K562 (cell line): ENCODE data around the gene SLC26A1. TPM values are rescaled to one million over a fixed set of nuclear protein-coding genes. Genes with fewer than 3 reads are reported as not detected.

Experiments
- ATAC-seq: fragments of 200-7000 bp; cut with Tn5 transposase; 3 replicates; pipeline ENCODE4 v1.9.1; 2020; ENCODE audit warnings: moderate library complexity
- BruUV-seq: library from RNA; stranded (reverse); fragments of 400-500 nt; replicated peaks from 2 replicates; lab custom pipeline; 2021; lab: Mats Ljungman, UMichigan
- CTCF ChIA-PET: fragments of 300-600 bp; formaldehyde crosslinking; extraction: SDS; loops from one replicate; lab custom pipeline; 2021; ENCODE audit warnings: low intra/inter-chr PET ratio; lab: Yijun Ruan, JAX
- POLR2A ChIA-PET: fragments of 300-600, 350-650 bp; sonication (Branson Sonifier 250); formaldehyde crosslinking; extraction: SDS; loops from one replicate; lab custom pipeline; 2021; ENCODE audit warnings: antibody characterized with exemption, inconsistent platforms; lab: Yijun Ruan, JAX
- DNase-seq, 4 experiments: peaks; one replicate each; pipeline versions ENCODE4 v3.0.0 to v3.0.0-alpha.2; 2011 to 2018; ENCODE audit warnings: low spot score in 3 of 4, mixed read lengths in 3 of 4; ENCODE audit errors: extremely low read depth in 1 of 4
- FAIRE-seq: peaks from 2 replicates; lab custom pipeline; 2011; peaks lifted over from hg19 to GRCh38; lab: Jason Lieb, UNC
- H2AFZ ChIP-seq: 2 replicates; pipeline ENCODE4 v1.6.0; 2011; ENCODE audit warnings: low read depth, low read length, control low read depth, inconsistent platforms
- H3K27ac ChIP-seq: fragments of 200-600 bp; 3 replicates; pipeline ENCODE4 v1.8.0; 2011; ENCODE audit warnings: low read depth, mild to moderate bottlenecking, control low read depth, inconsistent platforms, low read length, moderate library complexity, mixed read lengths; ENCODE audit errors: extremely low read depth
- H3K27me3 ChIP-seq, 2 experiments: fragments of 300-600 bp in 1 of 2; 2 replicates in 1 of 2; 3 replicates in 1 of 2; pipeline versions ENCODE4 v1.6.0 to v1.8.0; 2011; ENCODE audit warnings: inconsistent platforms in 2 of 2, low read length in 2 of 2, mild to moderate bottlenecking in 1 of 2, mixed read lengths in 1 of 2, moderate library complexity in 1 of 2; ENCODE audit not compliant: control insufficient read depth in 2 of 2, insufficient read depth in 2 of 2
- H3K36me3 ChIP-seq: fragments of 300-600 bp; 3 replicates; pipeline ENCODE4 v1.8.0; 2011; ENCODE audit warnings: mild to moderate bottlenecking, low read length, inconsistent platforms; ENCODE audit not compliant: control insufficient read depth, insufficient read depth
- H3K4me1 ChIP-seq, 2 experiments: fragments of 200-600 bp in 1 of 2; replicated peaks in 1 of 2; 2 replicates in 1 of 2; 3 replicates in 1 of 2; pipeline versions ENCODE4 v1.5.1 to v1.8.0; 2011; ENCODE audit warnings: inconsistent platforms in 2 of 2, low read length in 2 of 2, mild to moderate bottlenecking in 1 of 2, mixed read lengths in 1 of 2, moderate library complexity in 1 of 2; ENCODE audit not compliant: control insufficient read depth in 2 of 2, insufficient read depth in 2 of 2
- H3K4me2 ChIP-seq: 2 replicates; pipeline ENCODE4 v1.6.1; 2011; ENCODE audit warnings: low read length, control low read depth, inconsistent platforms, mixed read lengths; ENCODE audit not compliant: insufficient read depth
- H3K4me3 ChIP-seq: fragments of 200-600 bp; sonication (generic), shearing (Covaris generic); 2 replicates; pipeline ENCODE4 v1.5.1; 2016; ENCODE audit warnings: control low read depth, inconsistent platforms
- H3K79me2 ChIP-seq: fragments of 200-600 bp; 3 replicates; pipeline ENCODE4 v1.8.0; 2011; ENCODE audit warnings: low read length, inconsistent platforms; ENCODE audit not compliant: control insufficient read depth, insufficient read depth
- H3K9ac ChIP-seq, 2 experiments: 2 replicates each; pipeline versions ENCODE4 v1.6.0 to v1.6.1; 2011; ENCODE audit warnings: low read depth in 2 of 2, low read length in 2 of 2, control low read depth in 1 of 2, inconsistent platforms in 1 of 2, mild to moderate bottlenecking in 1 of 2, mixed read lengths in 1 of 2; ENCODE audit not compliant: insufficient read depth in 1 of 2
- H3K9me1 ChIP-seq: one replicate; pipeline ENCODE4 v1.6.0; 2011; ENCODE audit warnings: inconsistent platforms, mild to moderate bottlenecking, low read length, moderate library complexity; ENCODE audit not compliant: control insufficient read depth, insufficient read depth
- H3K9me3 ChIP-seq: replicated peaks from 2 replicates; pipeline ENCODE4 v1.5.1; 2011; ENCODE audit warnings: low read depth, low read length, inconsistent platforms; ENCODE audit not compliant: control insufficient read depth, insufficient read depth
- H4K20me1 ChIP-seq: replicated peaks from 2 replicates; pipeline ENCODE4 v1.6.1; 2011; ENCODE audit warnings: low read length, inconsistent platforms, mixed read lengths; ENCODE audit not compliant: control insufficient read depth, insufficient read depth
- CCAR2 ChIP-seq: fragments of 200-400 bp; formaldehyde crosslinking; IDR thresholded peaks from 2 replicates; pipeline ENCODE4 v1.6.1; 2017; ENCODE audit warnings: mild to moderate bottlenecking, low read depth, low read length
- MAZ ChIP-seq, 2 experiments: fragments of 450-650 bp in 1 of 2; sonication (generic) in 1 of 2; formaldehyde crosslinking; IDR thresholded peaks in 1 of 2; conservative IDR thresholded peaks in 1 of 2; 2 replicates each; pipeline versions ENCODE4 v1.4.0 to v1.5.0; 2020; ENCODE audit warnings: mild to moderate bottlenecking in 1 of 2, missing genetic modification reagents in 1 of 2
- POLR2G ChIP-seq: fragments of 200-400 bp; formaldehyde crosslinking; IDR thresholded peaks from 2 replicates; pipeline ENCODE4 v1.6.1; 2017; ENCODE audit warnings: low read depth, mild to moderate bottlenecking, antibody characterized with exemption, low read length, moderate library complexity
- RBFOX2 ChIP-seq: fragments of 200-400 bp; formaldehyde crosslinking; IDR thresholded peaks from 2 replicates; pipeline ENCODE4 v1.6.1; 2017; ENCODE audit warnings: low read depth, mild to moderate bottlenecking, low read length, moderate library complexity
- RBM22 ChIP-seq: fragments of 200-400 bp; formaldehyde crosslinking; IDR thresholded peaks from 2 replicates; pipeline ENCODE4 v1.6.1; 2018; ENCODE audit warnings: low read length, low read depth; ENCODE audit not compliant: poor library complexity, severe bottlenecking
- SAFB2 ChIP-seq: fragments of 200-400 bp; formaldehyde crosslinking; IDR thresholded peaks from 2 replicates; pipeline ENCODE4 v1.6.1; 2018; ENCODE audit warnings: borderline replicate concordance, low read length, low read depth, moderate library complexity; ENCODE audit not compliant: severe bottlenecking
- TARDBP ChIP-seq: fragments of 450-650 bp; IDR thresholded peaks from 2 replicates; pipeline ENCODE4 v1.6.1; 2016
- TEAD2 ChIP-seq: fragments of 450-650 bp; IDR thresholded peaks from 2 replicates; pipeline ENCODE4 v1.6.1; 2016; ENCODE audit warnings: missing genetic modification characterization, control low read depth, missing compliant biosample characterization
- TEAD4 ChIP-seq, 2 experiments: sonication (generic) in 1 of 2; formaldehyde crosslinking in 1 of 2; IDR thresholded peaks; 2 replicates each; pipeline versions ENCODE4 v1.6.1 to v1.8.0; 2012 to 2022; ENCODE audit warnings: borderline replicate concordance in 1 of 2, inconsistent platforms in 1 of 2, low read length in 1 of 2, mild to moderate bottlenecking in 1 of 2, missing genetic modification reagents in 1 of 2
- ZNF586 ChIP-seq: fragments of 450-650 bp; formaldehyde crosslinking; conservative IDR thresholded peaks from 2 replicates; pipeline ENCODE4 v1.4.0; 2020; ENCODE audit warnings: mild to moderate bottlenecking, moderate library complexity
- WGBS: fragments of 100-300 bp; shearing (Covaris generic); methylation state at CpG from one replicate; pipeline ENCODE4 v1.1.6; 2016; ENCODE audit warnings: low coverage, mixed read lengths; ENCODE audit not compliant: insufficient coverage; ENCODE audit errors: missing lambda C conversion rate; 5-methylcytosine and 5-hydroxymethylcytosine counted together
- in situ Hi-C: fragments of 300-500 bp; cut with MboI; formaldehyde crosslinking; loops from 4 replicates; pipeline ENCODE4 v1.15.0; 2018; ENCODE audit warnings: inconsistent platforms, mixed read lengths
- intact Hi-C: fragments of 100-400 bp; cut with micrococcal nuclease; formaldehyde crosslinking; loops from 2 replicates; pipeline ENCODE4 v1.14.2; 2022
- polyA plus RNA-seq, 8 experiments: library from polyadenylated mRNA; depleted of rRNA in 4 of 8; stranded (reverse) in 5 of 8; unstranded in 3 of 8; fragments of >200 nt; fragmentation: Nextera tagmentation in 2 of 8; fragmentation: Illumina TruSeq in 1 of 8; extraction: Ambion mirVana in 2 of 8; extraction: Trizol in 1 of 8; gene quantifications; 2 replicates each; pipeline versions ENCODE4 v1.2.1 to v1.2.3, GENCODE V29; 2011 to 2014; ENCODE audit warnings: inconsistent platforms in 1 of 8, missing spikeins in 1 of 8
- total RNA-seq, 7 experiments: library from RNA; depleted of rRNA in 6 of 7; stranded (reverse); fragments of >200 nt in 6 of 7; fragmentation: Illumina TruSeq in 2 of 7; extraction: Trizol in 2 of 7; gene quantifications; 2 replicates each; pipeline versions ENCODE4 v1.2.1 to v1.2.3, GENCODE V29; 2011 to 2021; ENCODE audit warnings: low replicate concordance in 1 of 7
- TF ChIP-seq, protein P1 (sequence below): IDR thresholded peaks from 2 replicates; pipeline ENCODE4 v1.6.1; 2016; ENCODE audit warnings: missing genetic modification characterization, missing compliant biosample characterization
- TF ChIP-seq, protein P2 (sequence below): fragments of 250-450 bp; sonication (Bioruptor Pico); IDR thresholded peaks from 2 replicates; pipeline ENCODE4 v1.4.0; 2020; ENCODE audit warnings: mild to moderate bottlenecking, moderate library complexity, borderline replicate concordance
- TF ChIP-seq, protein P3 (sequence below): fragments of 450-650 bp; IDR thresholded peaks from 2 replicates; pipeline ENCODE4 v1.7.0; 2016; ENCODE audit warnings: borderline replicate concordance

SLC26A1 gene
- total and polyA plus RNA-seq, 9 of the 15 experiments (the other 6 are each of a cell fraction or from before 2014, with no cell fraction given): 0.11 to 4.2 (median 0.95) TPM

DNA sequence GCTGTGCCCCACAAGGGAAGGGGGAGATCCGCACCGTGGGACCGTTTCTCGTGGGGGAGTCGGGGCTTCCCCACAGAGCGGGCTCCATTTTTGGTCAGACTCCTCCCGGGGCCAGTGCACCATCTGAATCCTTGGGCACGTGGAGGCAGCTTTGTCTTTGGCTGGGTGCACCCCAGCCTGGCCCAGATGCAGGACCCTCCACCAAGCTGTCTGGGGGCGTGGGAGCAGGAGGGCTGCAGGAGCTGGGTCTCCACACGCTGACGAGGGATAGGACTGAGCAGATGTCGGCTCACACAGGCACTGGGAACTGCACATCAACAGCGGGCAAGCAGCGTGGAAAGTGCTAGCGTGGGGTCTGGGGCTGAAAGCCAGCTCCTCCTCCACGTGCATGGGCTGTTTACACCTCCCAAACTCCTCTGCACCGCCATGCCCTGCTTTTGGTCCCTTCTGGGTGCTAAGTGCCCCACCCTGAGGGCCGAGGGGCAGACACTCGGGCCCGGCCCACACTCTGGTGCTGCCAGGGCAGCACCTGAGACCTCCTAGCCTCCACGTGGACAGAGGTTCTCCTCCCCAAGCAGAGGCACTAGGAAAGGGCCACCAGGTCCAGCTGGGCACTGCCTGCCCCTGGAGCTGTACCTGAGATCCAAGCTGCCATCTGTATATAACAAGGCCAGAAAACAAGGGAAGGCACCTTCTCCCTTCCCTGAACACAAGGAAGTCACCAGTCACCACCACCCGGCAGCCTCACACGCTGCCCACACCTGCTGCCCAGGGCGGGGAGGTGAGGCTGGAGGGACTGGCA lies 33.7 kb downstream of the SLC26A1 start:
- no peak overlapping the region for H3K4me2 ChIP-seq
- no peaks in the 10 kb centered on the region for H3K79me2 ChIP-seq
- no peak for DNase-seq
- peaks cover 0 to 46% of the 10 kb centered on the region in 2 experiments; a peak in 2 of 5 replicates for H3K4me1 ChIP-seq
- FAIRE-seq: no peak
- H4K20me1 ChIP-seq: no peaks in the 10 kb centered on the region
- no peaks in the 10 kb centered on the region for H3K27me3 ChIP-seq
- CTCF ChIA-PET: no interaction called here
- peak overlapping the region in 1 of 2 experiments; percentile 17; a peak in 1 of 4 replicates for H3K9ac ChIP-seq
- in situ Hi-C loops (no loop called here), intact Hi-C loops (no loop called here)
- H3K4me3 ChIP-seq: no peak overlapping the region
- peaks cover 16% of the 10 kb centered on the region; the same call in 1 of the 3 replicates for H3K36me3 ChIP-seq
- POLR2A ChIA-PET: interaction anchor here (1.1 kb wide), 1 partner anchor 16 kb away, joined by 4 read pairs; no protein-coding TSS in a partner anchor
- no peaks in the 10 kb centered on the region for H3K9me1 ChIP-seq
- TF ChIP-seq, protein P1, sequence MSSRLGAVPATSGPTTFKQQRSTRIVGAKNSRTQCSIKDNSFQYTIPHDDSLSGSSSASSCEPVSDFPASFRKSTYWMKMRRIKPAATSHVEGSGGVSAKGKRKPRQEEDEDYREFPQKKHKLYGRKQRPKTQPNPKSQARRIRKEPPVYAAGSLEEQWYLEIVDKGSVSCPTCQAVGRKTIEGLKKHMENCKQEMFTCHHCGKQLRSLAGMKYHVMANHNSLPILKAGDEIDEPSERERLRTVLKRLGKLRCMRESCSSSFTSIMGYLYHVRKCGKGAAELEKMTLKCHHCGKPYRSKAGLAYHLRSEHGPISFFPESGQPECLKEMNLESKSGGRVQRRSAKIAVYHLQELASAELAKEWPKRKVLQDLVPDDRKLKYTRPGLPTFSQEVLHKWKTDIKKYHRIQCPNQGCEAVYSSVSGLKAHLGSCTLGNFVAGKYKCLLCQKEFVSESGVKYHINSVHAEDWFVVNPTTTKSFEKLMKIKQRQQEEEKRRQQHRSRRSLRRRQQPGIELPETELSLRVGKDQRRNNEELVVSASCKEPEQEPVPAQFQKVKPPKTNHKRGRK (tag): no peak
- TF ChIP-seq CCAR2 (no peak), SAFB2 (no peak), ZNF586 (CRISPR knock-in tag) (no peak), TEAD4 (IDR thresholded peaks at IDR 0.05; ENCODE audit: low read length) (no peak), TEAD4 (CRISPR knock-in tag; IDR thresholded peaks at IDR 0.05; ENCODE audit: borderline replicate concordance) (no peak), RBFOX2 (peak; percentile 33; the same call in 1 of the 2 replicates), RBM22 (peak; percentile 84), TEAD2 (tag) (no peak), TARDBP (no peak), MAZ (CRISPR knock-in tag; conservative IDR thresholded peaks at IDR 0.05 in 1 of 2, IDR thresholded peaks at IDR 0.05 in 1 of 2) (no peak), POLR2G (peak; percentile 74)
- TF ChIP-seq, protein P2, sequence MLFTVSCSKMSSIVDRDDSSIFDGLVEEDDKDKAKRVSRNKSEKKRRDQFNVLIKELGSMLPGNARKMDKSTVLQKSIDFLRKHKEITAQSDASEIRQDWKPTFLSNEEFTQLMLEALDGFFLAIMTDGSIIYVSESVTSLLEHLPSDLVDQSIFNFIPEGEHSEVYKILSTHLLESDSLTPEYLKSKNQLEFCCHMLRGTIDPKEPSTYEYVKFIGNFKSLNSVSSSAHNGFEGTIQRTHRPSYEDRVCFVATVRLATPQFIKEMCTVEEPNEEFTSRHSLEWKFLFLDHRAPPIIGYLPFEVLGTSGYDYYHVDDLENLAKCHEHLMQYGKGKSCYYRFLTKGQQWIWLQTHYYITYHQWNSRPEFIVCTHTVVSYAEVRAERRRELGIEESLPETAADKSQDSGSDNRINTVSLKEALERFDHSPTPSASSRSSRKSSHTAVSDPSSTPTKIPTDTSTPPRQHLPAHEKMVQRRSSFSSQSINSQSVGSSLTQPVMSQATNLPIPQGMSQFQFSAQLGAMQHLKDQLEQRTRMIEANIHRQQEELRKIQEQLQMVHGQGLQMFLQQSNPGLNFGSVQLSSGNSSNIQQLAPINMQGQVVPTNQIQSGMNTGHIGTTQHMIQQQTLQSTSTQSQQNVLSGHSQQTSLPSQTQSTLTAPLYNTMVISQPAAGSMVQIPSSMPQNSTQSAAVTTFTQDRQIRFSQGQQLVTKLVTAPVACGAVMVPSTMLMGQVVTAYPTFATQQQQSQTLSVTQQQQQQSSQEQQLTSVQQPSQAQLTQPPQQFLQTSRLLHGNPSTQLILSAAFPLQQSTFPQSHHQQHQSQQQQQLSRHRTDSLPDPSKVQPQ (CRISPR knock-in tag): no peak
- TF ChIP-seq, protein P3, sequence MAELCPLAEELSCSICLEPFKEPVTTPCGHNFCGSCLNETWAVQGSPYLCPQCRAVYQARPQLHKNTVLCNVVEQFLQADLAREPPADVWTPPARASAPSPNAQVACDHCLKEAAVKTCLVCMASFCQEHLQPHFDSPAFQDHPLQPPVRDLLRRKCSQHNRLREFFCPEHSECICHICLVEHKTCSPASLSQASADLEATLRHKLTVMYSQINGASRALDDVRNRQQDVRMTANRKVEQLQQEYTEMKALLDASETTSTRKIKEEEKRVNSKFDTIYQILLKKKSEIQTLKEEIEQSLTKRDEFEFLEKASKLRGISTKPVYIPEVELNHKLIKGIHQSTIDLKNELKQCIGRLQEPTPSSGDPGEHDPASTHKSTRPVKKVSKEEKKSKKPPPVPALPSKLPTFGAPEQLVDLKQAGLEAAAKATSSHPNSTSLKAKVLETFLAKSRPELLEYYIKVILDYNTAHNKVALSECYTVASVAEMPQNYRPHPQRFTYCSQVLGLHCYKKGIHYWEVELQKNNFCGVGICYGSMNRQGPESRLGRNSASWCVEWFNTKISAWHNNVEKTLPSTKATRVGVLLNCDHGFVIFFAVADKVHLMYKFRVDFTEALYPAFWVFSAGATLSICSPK: no peak
- H3K27ac ChIP-seq: no peak overlapping the region
- ATAC-seq: peak; percentile 4; the same call in 2 of the 3 replicates
- no TSS peak for BruUV-seq
- H3K9me3 ChIP-seq: no peaks in the 10 kb centered on the region
- WGBS: 73% methylated on average over 22 of the region's 24 CpGs
- no peak overlapping the region for H2AFZ ChIP-seq
